Measurements from ENCODE around the gene EPHA7.

GRCh38 chr6:93272896-93273295, 146.5 kb downstream of the EPHA7 start:
- TF ChIP-seq POLR2A (IDR thresholded peaks at IDR 0.05) (no peak), CTCF (IDR thresholded peaks at IDR 0.05) (no peak)
